ENCODE measurements around the gene LCE3C. TPM values are rescaled to one million over a fixed set of nuclear protein-coding genes. Genes with fewer than 3 reads are reported as not detected.

The LCE3C gene
- total RNA-seq: not detected in 2 replicates

GRCh38 chr1:152599934-152600333 lies at the start of gene LCE3C:
LCE3C (plus strand) TSS chr1:152600234; CDS start chr1:152600732, 498 bp downstream.

GRCh38 chr1:152566681-152567080 lies 33.4 kb upstream of the LCE3C start, which contains the start of gene LCE3E:
LCE3E (minus strand) TSS chr1:152566780; CDS start chr1:152566208, 572 bp downstream.

GRCh38 chr1:152580433-152580832 lies 19.6 kb upstream of the LCE3C start, which contains the start of gene LCE3D:
LCE3D (minus strand) TSS chr1:152580516; CDS start chr1:152579936, 580 bp downstream.

GRCh38 chr1:152613511-152613910 lies 13.5 kb downstream of the LCE3C start, which contains the start of gene LCE3B:
LCE3B (plus strand) TSS chr1:152613811; CDS start chr1:152613811, 0 bp downstream.

GRCh38 chr1:152622803-152623202 lies 22.8 kb downstream of the LCE3C start, which contains the start of gene LCE3A:
LCE3A (minus strand) TSS chr1:152623103; CDS start chr1:152623103, 0 bp downstream.

Small RNAs within 50 kb of the gene (small RNA-seq; reads per million reads assigned to genes)
- not detected for gene LCE3A
- not detected for gene LCE3B

Other genes starting within 250 kb of the LCE3C start
- not detected in 2 replicates for gene FLG2, start 240.2 kb upstream of the LCE3C start, total RNA-seq
- gene CRNN, start 186.0 kb upstream of the LCE3C start, total RNA-seq: not detected in 2 replicates
- not detected in 2 replicates for gene LCE5A, start 89.4 kb upstream of the LCE3C start, total RNA-seq
- gene CRCT1, start 85.8 kb upstream of the LCE3C start, total RNA-seq: not detected in 2 replicates
- gene LCE3E, start 33.5 kb upstream of the LCE3C start, total RNA-seq: not detected in 2 replicates
- gene LCE3D, start 19.7 kb upstream of the LCE3C start, total RNA-seq: not detected in 2 replicates
- not detected in 2 replicates for gene LCE3B, start 13.6 kb downstream of the LCE3C start, total RNA-seq
- gene LCE3A, start 22.9 kb downstream of the LCE3C start, total RNA-seq: not detected in 2 replicates
- gene LCE2D, start 63.1 kb downstream of the LCE3C start, total RNA-seq: not detected in 2 replicates
- not detected in 2 replicates for gene LCE2C, start 75.0 kb downstream of the LCE3C start, total RNA-seq
- not detected in 2 replicates for gene LCE2B, start 85.9 kb downstream of the LCE3C start, total RNA-seq
- not detected in 2 replicates for gene LCE2A, start 98.1 kb downstream of the LCE3C start, total RNA-seq
- not detected in 2 replicates for gene LCE4A, start 107.9 kb downstream of the LCE3C start, total RNA-seq
- gene KPRP, start 157.8 kb downstream of the LCE3C start, total RNA-seq: not detected in 2 replicates
- not detected in 2 replicates for gene LCE1F, start 174.9 kb downstream of the LCE3C start, total RNA-seq
- not detected in 2 replicates for gene LCE1E, start 186.0 kb downstream of the LCE3C start, total RNA-seq
- gene LCE1D, start 196.5 kb downstream of the LCE3C start, total RNA-seq: not detected in 2 replicates
- gene LCE1C, start 206.4 kb downstream of the LCE3C start, total RNA-seq: not detected in 2 replicates
- gene LCE1B, start 211.7 kb downstream of the LCE3C start, total RNA-seq: not detected in 2 replicates
- not detected in 2 replicates for gene LCE1A, start 227.2 kb downstream of the LCE3C start, total RNA-seq
- gene LCE6A, start 242.6 kb downstream of the LCE3C start, total RNA-seq: not detected in 2 replicates